Measurements from ENCODE around the gene CADM3. TPM values are rescaled to one million over a fixed set of nuclear protein-coding genes. Genes with fewer than 3 reads are reported as not detected.

Gene CADM3
- total and polyA plus RNA-seq, 2 experiments from 2014 or later = 0.37 to 0.77 TPM

DNA sequence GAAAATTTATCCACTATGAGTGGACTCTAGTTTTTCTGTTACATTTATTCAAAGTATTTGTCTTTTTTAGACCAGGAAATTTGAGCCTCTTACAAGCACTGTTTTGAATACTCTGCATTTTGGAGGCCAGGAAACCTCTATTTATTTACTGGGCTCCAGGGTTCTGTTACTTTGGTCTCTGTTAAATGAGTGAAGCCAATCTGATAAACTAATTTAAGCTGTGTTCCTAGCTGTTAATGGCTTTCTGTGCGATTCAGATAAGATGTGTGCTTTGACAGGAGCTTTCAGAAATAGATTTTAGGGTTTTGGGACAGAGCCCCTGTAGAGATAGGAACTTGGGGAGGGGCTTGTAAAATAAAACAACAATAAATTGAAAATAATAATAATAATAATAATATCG, 57.1 kb downstream of the CADM3 start:
- Histone ChIP-seq H2AFZ (no peak overlapping the region), H3K27me3 (no peaks in the 10 kb centered on the region), H3K4me3 (no peak overlapping the region), H4K20me1 (ENCODE audit: insufficient read depth, poor library complexity, severe bottlenecking) (no peaks in the 10 kb centered on the region), H3K9me2 (replicated peaks; ENCODE audit: insufficient read depth) (no peaks in the 10 kb centered on the region), H3K27ac (no peak overlapping the region), H3K4me1 (ENCODE audit: insufficient read depth) (peaks cover 7% of the 10 kb centered on the region), H3K4me2 (no peak overlapping the region), H3K9me3 (ENCODE audit: low read depth) (no peaks in the 10 kb centered on the region), H3K79me2 (no peaks in the 10 kb centered on the region), H3K36me3 (replicated peaks; ENCODE audit: insufficient read depth, low read depth) (no peaks in the 10 kb centered on the region)
- 57% methylated on average over 2 of the region's 2 CpGs for whole genome bisulfite sequencing (ENCODE audit: low lambda C conversion rate, missing lambda C conversion rate)
- DNase-seq (ENCODE audit: low spot score) = no peak
- TF ChIP-seq, protein P1, sequence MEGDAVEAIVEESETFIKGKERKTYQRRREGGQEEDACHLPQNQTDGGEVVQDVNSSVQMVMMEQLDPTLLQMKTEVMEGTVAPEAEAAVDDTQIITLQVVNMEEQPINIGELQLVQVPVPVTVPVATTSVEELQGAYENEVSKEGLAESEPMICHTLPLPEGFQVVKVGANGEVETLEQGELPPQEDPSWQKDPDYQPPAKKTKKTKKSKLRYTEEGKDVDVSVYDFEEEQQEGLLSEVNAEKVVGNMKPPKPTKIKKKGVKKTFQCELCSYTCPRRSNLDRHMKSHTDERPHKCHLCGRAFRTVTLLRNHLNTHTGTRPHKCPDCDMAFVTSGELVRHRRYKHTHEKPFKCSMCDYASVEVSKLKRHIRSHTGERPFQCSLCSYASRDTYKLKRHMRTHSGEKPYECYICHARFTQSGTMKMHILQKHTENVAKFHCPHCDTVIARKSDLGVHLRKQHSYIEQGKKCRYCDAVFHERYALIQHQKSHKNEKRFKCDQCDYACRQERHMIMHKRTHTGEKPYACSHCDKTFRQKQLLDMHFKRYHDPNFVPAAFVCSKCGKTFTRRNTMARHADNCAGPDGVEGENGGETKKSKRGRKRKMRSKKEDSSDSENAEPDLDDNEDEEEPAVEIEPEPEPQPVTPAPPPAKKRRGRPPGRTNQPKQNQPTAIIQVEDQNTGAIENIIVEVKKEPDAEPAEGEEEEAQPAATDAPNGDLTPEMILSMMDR (IDR thresholded peaks at IDR 0.05; ENCODE audit: poor library complexity) = no peak
- TF ChIP-seq EZH2phosphoT487 (IDR thresholded peaks at IDR 0.05; ENCODE audit: low read depth, severe bottlenecking, unreplicated experiment) (no peak), EZH2 (IDR thresholded peaks at IDR 0.05; ENCODE audit: borderline replicate concordance) (no peak)

DNA sequence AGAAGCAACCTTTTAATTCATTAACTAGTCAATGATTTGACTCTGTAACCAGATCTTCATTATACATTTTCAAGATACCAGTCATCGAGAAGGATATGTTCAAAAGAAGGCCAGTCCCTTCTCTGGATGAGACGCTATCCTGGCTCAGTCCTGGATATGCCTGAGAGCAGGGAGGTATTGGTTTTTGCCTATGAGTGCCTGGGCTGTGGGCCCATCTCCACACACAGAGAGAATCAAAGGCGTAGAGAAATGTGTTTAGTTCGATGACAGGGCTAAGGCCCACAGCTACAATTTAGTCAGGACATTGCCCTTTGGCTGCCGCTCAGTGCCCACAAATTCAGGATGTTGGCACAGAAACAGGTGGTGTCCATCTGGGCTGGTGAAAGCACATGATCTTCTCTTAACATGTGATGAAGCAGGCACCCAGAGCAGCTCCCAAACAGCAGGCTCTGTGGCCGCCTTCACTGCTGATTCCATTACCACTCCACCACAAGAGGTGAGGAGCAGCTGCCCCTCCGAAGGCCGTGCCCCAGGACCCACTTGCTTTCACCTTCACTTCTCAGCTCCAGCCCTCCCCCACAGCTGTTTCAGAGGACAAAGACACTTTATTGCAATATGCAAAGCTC, 58.0 kb downstream of the CADM3 start:
- peak overlapping the region; percentile 66 for H3K27ac ChIP-seq
- no peaks in the 10 kb centered on the region for H3K36me3 ChIP-seq (replicated peaks; ENCODE audit: insufficient read depth, low read depth)
- 64% methylated on average over 8 of the region's 8 CpGs for WGBS (ENCODE audit: low lambda C conversion rate, missing lambda C conversion rate)
- H3K9me3 ChIP-seq (ENCODE audit: low read depth) = no peaks in the 10 kb centered on the region
- no peaks in the 10 kb centered on the region for H3K79me2 ChIP-seq
- H3K4me2 ChIP-seq = peak overlapping the region; percentile 41
- TF ChIP-seq, protein P1 (IDR thresholded peaks at IDR 0.05; ENCODE audit: poor library complexity) = no peak
- TF ChIP-seq EZH2 (IDR thresholded peaks at IDR 0.05; ENCODE audit: borderline replicate concordance) = no peak
- no peak for TF ChIP-seq EZH2phosphoT487 (IDR thresholded peaks at IDR 0.05; ENCODE audit: low read depth, severe bottlenecking, unreplicated experiment)
- no peaks in the 10 kb centered on the region for H4K20me1 ChIP-seq (ENCODE audit: insufficient read depth, poor library complexity, severe bottlenecking)
- H3K4me1 ChIP-seq (ENCODE audit: insufficient read depth) = peaks cover 7% of the 10 kb centered on the region
- no peak for DNase-seq (ENCODE audit: low spot score)
- no peaks in the 10 kb centered on the region for H3K9me2 ChIP-seq (replicated peaks; ENCODE audit: insufficient read depth)
- no peaks in the 10 kb centered on the region for H3K27me3 ChIP-seq
- H2AFZ ChIP-seq = no peak overlapping the region
- no peak overlapping the region for H3K4me3 ChIP-seq

DNA sequence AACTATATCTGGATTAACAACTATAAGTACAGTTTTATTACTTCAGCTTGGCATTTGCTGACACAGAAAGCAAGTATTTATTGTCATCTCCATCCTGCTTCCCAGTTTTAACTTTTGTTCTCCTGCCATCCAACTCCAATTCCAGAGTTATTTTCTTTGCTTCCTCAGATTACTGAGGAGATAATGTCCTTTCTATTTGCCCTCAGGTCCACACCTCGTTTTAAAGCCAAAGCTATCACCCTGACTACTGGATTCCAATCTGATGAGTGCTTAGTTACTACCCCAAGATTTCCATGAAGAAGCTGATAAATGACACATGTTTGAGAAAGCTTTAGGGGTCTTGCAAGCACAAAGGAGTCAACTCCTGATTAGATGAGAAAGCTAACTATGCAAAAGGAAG, 58.5 kb downstream of the CADM3 start:
- no peak for DNase-seq (ENCODE audit: low spot score)
- H3K4me3 ChIP-seq = no peak overlapping the region
- TF ChIP-seq, protein P1 (IDR thresholded peaks at IDR 0.05; ENCODE audit: poor library complexity) = no peak
- no peak for TF ChIP-seq EZH2phosphoT487 (IDR thresholded peaks at IDR 0.05; ENCODE audit: low read depth, severe bottlenecking, unreplicated experiment)
- no peak for TF ChIP-seq EZH2 (IDR thresholded peaks at IDR 0.05; ENCODE audit: borderline replicate concordance)
- peak overlapping the region; percentile 41 for H3K4me2 ChIP-seq
- no peaks in the 10 kb centered on the region for H4K20me1 ChIP-seq (ENCODE audit: insufficient read depth, poor library complexity, severe bottlenecking)
- no peaks in the 10 kb centered on the region for H3K27me3 ChIP-seq
- peaks cover 7% of the 10 kb centered on the region for H3K4me1 ChIP-seq (ENCODE audit: insufficient read depth)
- H3K9me3 ChIP-seq (ENCODE audit: low read depth) = no peaks in the 10 kb centered on the region
- H2AFZ ChIP-seq = no peak overlapping the region
- WGBS (ENCODE audit: low lambda C conversion rate, missing lambda C conversion rate) = 12% methylated on average over 1 of the region's 1 CpG
- no peaks in the 10 kb centered on the region for H3K9me2 ChIP-seq (replicated peaks; ENCODE audit: insufficient read depth)
- no peaks in the 10 kb centered on the region for H3K36me3 ChIP-seq (replicated peaks; ENCODE audit: insufficient read depth, low read depth)
- no peaks in the 10 kb centered on the region for H3K79me2 ChIP-seq
- H3K27ac ChIP-seq = peak overlapping the region; percentile 66
